Kasumi-1 (cell line): ENCODE data around the gene NHERF1.
A peak's percentile ranks its signal among the peaks of the same experiment; 100 is the strongest.

ENCODE experiments used
- DNase-seq, 2 experiments: peaks; one replicate each; lab custom pipeline; 2025; lab: John Stamatoyannopoulos, UW

The NHERF1 gene

GRCh38 chr17:74768069-74768762 lies 19.8 kb downstream of the NHERF1 start:
- DNase-seq = peak in 1 of 2 experiments; percentile 29

GRCh38 chr17:74768763-74769114 lies 20.3 kb downstream of the NHERF1 start:
- no peak for DNase-seq

- no peak for DNase-seq
Observed at GRCh38 chr17:74769266-74769855, 20.9 kb downstream of the NHERF1 start.

DNA sequence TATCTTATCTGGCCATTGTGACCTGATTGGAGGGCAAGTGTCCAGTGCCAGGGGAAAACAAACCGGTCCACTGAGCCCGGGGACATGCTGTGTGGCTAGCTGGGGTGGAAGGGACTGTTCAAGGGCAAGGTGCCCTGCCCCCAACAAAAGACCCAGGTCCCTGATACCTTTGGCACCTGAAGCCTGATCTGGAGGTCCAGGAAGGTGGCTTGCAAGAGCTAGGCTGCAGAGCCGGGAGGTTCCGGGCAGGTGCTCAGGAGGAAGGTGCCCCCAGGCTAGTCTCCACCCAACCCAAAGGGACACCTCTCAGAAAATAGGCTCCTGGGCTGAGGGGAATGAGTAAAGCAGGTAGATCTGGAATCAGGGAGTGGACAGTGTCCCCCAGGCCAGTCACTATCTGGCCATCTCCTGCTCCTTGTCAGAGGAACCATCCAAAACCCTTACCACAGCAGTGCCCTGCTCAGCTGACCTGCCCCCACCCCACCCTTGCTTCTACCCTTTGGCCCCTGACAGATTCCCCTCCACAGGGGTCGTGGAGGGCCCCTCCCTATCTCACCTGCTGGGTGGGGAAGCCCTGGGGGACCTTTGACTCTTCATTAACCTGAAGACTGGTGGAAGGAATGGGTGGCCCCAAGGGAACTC lies 21.5 kb downstream of the NHERF1 start:
- no peak for DNase-seq

- peak; percentile 56 to 71 for DNase-seq
Observed at GRCh38 chr17:74770498-74771318, 22.3 kb downstream of the NHERF1 start.

DNA sequence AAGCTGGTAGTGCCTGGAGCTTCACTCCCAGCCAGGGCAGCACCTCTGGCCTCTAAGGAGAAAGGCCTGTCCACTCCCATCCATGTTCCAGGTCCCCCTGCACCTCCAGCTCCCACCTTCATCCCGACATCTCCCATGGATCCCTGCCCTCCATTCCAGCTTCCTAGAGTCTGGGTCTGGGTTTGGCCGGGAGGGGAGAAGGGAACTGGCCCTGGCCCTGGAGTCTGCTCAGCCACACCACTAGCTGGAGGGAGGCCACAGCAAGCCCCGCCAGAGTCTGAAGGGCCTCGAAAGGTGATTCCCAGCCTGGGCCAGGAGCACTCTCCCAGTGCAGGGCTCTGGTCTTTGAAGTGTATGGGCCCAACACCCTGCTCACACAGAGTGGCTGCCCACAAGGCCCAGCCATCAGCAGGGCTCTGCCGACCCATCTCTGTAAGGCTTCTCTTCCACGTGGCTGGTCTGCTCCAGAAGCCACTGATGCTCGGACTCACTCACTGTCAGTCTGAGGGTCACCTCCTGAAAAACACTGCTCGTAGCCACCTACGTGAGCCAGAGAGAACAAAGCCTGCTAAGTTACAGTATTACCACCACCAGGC lies 23.0 kb downstream of the NHERF1 start:
- DNase-seq = no peak

- DNase-seq = no peak
Observed at GRCh38 chr17:74772053-74772452, 23.6 kb downstream of the NHERF1 start.

DNA sequence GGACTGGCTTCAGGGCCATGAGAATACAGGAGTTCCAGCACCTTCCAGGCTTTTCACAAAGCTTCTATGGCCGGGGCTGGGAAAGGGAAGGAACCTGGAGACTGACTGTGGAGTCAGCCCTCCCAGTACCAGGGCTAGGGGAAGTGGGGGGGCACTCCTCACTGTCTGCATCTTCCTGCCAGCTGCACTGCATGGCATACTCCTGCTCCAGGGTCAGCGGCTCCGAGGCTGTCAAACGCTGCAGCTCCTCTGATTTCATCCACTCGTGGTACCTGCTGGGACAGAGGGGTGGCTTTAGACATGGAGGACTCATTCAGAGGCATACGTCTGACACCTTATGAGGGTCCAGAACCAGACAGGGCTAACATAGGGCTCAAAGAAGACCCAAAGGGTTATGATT lies 25.0 kb downstream of the NHERF1 start:
- DNase-seq = no peak

- no peak for DNase-seq
Observed at GRCh38 chr17:74773871-74774286, 25.5 kb downstream of the NHERF1 start.

DNA sequence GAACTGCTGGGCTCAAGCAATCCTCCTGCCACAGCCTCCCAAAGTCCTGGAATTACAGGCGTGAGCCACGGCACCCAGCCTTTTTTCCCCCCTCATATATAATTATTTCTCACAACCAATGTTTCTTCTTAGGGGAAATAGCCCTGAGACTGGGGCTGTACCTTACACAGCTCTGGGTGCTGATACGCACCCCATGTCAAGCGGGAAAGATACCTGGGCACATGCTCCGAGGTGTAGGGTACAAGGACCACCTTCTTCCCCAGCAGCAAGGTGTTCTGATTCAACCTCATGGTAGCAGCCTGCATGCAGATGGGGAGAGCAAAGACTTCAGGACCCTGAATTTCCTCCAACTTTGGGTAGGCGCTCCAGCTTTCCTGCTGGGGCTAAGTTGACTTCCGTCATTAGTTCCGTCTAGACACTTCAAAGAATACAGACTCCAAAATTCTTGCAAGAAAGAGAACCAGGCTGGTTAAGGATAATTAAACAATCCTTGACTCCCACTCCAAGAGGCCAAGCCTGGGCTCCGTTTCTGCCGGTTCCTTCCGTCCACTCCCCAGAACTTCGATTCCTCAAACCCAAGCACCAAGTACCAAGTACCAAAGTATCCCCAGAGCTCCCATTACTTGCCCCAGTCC lies 27.1 kb downstream of the NHERF1 start:
- no peak for DNase-seq

DNA sequence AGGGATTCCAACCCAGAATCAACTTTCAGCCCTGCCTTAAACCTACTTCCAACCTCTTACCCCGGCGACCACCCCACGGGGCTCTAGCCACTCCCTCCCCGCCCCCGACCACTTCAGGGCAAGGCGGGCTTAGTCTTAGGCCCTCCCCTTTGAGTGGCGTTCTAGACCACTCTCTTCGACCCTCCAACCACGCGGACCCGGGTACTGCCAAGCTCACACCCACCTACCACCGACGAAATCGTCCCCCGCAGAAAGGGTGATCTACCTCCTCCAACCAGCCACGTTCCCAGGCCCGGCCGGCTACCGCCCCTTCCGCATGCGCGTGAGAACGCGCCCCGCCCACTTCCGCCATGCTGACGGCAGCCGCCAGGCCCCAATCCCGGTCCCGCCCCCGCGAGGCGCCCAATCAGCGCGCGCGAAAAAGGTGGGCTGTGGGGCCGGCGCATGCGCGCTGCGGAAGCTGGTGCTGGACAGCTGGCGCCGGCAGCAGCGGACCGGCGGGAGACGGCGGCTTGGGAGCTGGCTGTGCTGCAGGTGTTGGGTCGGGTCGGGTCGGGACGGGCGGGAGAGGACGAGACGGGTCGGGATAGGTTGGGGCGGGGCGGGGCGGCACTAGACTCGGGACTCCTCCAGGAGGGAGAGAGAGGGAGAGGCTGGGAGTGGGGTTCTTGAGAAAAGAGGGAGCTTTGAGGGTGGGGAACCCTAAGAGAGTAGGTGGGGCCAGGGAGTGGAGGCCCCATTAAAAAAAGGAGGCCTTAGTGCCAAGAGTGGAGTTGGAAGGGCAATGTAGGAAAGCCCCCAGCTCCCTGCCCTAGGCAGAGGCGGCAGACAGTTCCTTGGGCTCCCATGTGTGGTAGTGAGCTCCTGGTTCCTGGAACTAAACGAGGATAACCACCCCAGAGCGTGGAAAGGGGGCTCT lies 27.9 kb downstream of the NHERF1 start, which contains the start of gene NAT9:
NAT9 (minus strand) TSS at position 302 of the 919 bp plus-strand sequence. CDS start 647 bp downstream, outside the sequence.
- peak; percentile 97 to 98 for DNase-seq

DNA sequence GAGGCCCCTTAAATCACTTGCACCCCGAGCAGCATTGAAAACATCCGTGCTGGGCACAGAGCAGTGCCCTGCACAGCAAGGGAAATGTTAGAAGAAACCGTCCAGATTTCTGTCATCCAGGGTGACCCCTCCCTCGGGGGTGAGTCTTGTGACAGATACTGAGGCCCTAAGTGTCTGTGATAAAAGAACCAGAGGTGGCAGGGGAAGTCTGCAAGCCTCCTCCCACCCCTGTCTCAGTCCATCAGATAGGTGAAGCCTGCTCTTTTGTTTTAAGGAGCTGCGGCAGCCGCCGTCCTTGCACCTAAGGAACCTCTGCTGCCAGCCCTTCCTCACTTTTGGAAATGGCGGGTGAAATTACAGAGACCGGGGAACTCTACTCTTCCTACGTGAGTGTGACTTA lies 28.6 kb downstream of the NHERF1 start:
- no peak for DNase-seq

DNA sequence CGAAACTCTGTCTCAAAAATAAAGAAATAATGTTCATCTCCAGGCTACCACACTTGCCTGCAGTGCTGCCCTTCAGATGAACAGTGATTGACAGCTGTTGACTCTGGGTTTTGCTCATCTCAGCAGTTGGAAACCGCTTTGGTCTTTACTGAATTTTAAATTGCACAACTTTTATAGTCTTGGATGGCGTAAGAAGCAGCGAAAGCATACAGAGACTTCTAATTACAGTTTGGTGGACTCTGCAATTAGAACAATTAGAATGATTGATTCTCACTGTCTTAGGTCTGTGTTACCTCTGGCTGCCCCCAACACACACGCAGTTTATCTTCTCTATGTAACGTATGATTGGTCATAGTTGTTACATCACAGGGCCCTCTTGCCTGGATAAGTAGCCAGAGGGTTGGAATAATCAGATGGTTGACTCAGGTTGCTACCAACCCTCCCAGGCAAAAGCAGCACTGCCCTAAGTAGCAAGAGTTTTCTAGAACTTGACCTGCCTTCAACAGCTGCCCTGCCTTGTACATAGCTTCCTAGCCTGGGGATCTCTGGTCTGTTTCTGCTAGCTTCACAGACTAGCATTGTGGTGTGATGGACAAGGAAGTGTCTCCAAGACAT lies 29.6 kb downstream of the NHERF1 start:
- DNase-seq = peak; percentile 21 to 43

GRCh38 chr17:74778960-74779359 lies 30.5 kb downstream of the NHERF1 start:
- DNase-seq = peak; percentile 95

- DNase-seq = peak; percentile 53 to 60
Observed at GRCh38 chr17:74779501-74779900, 31.1 kb downstream of the NHERF1 start.

GRCh38 chr17:74779948-74780400 lies 31.5 kb downstream of the NHERF1 start:
- DNase-seq = peak; percentile 100

- DNase-seq = peak; percentile 87 to 91
Observed at GRCh38 chr17:74780443-74781238, 32.2 kb downstream of the NHERF1 start.

DNA sequence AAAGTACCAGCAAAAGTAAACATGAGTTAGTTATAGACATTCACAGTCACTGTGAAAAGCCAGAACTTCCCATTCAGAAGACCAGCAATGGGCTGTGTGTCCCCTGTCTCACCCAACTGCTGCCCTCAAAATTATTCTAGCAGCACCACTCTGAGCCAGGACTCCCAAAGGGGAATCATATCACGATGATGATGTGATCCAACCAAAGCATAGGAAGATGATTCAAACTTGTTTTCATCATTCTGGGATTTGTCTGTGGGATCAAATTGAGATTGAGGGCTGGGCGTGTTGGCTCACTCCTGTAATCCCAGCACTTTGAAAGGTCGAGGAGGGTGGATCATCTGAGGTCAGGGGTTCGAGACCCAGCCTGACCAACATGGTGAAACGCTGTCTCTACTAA lies 34.1 kb downstream of the NHERF1 start:
- no peak for DNase-seq
